GM21529 (cell line): ENCODE results near the gene MPHOSPH9.
A peak's percentile ranks its signal among the peaks of the same experiment; 100 is the strongest.

Source experiments
- ATAC-seq: cut with Tn5 transposase; IDR thresholded peaks from one replicate; pipeline ENCODE4 v1.9.1; 2021; ENCODE audit not compliant: unreplicated experiment

Gene MPHOSPH9

GRCh38 chr12:123150744-123151456 is 82.0 kb downstream of the MPHOSPH9 start, which contains the start of gene PITPNM2:
PITPNM2 (minus strand) TSS chr12:123151090; CDS start chr12:123034590, 116,500 bp downstream.
- ATAC-seq = peak; percentile 81

GRCh38 chr12:123150275-123150743 is 82.6 kb downstream of the MPHOSPH9 start:
- ATAC-seq = peak; percentile 23

- ATAC-seq = no peak
Measured at GRCh38 chr12:123149501-123150274, 83.3 kb downstream of the MPHOSPH9 start.

- no peak for ATAC-seq
Measured at GRCh38 chr12:123149088-123149487, 83.9 kb downstream of the MPHOSPH9 start.

GRCh38 chr12:123148655-123149054 is 84.3 kb downstream of the MPHOSPH9 start:
- ATAC-seq = no peak

GRCh38 chr12:123148223-123148622 is 84.7 kb downstream of the MPHOSPH9 start:
- ATAC-seq = no peak

- no peak for ATAC-seq
Measured at GRCh38 chr12:123145211-123145610, 87.7 kb downstream of the MPHOSPH9 start.

GRCh38 chr12:123143736-123144461 is 89.0 kb downstream of the MPHOSPH9 start:
- no peak for ATAC-seq

GRCh38 chr12:123142921-123143735 is 89.8 kb downstream of the MPHOSPH9 start:
- ATAC-seq = no peak

- no peak for ATAC-seq
Measured at GRCh38 chr12:123142518-123142840, 90.5 kb downstream of the MPHOSPH9 start.

- no peak for ATAC-seq
Measured at GRCh38 chr12:123141615-123142517, 91.1 kb downstream of the MPHOSPH9 start.

- no peak for ATAC-seq
Measured at GRCh38 chr12:123140676-123141614, 92.0 kb downstream of the MPHOSPH9 start.

GRCh38 chr12:123139926-123140675 is 92.8 kb downstream of the MPHOSPH9 start:
- ATAC-seq = no peak

GRCh38 chr12:123135688-123136087 is 97.3 kb downstream of the MPHOSPH9 start:
- no peak for ATAC-seq

- ATAC-seq = no peak
Measured at GRCh38 chr12:123134826-123135225, 98.1 kb downstream of the MPHOSPH9 start.

GRCh38 chr12:123134271-123134671 is 98.7 kb downstream of the MPHOSPH9 start:
- no peak for ATAC-seq

- no peak for ATAC-seq
Measured at GRCh38 chr12:123133701-123134100, 99.2 kb downstream of the MPHOSPH9 start.
